NCI-H524 treated with DMSO at 0.1 percent for 48 hours (cell line): ENCODE results near the gene EBI3.
"Not testable (repeated sequence)": the region's sequence is repeated elsewhere in the genome, so short reads cannot be mapped to it uniquely, and the experiment has no call there.

ENCODE experiments used
- DNase-seq: peaks from one replicate; lab custom pipeline; 2025; lab: John Stamatoyannopoulos, UW

Gene EBI3

DNA sequence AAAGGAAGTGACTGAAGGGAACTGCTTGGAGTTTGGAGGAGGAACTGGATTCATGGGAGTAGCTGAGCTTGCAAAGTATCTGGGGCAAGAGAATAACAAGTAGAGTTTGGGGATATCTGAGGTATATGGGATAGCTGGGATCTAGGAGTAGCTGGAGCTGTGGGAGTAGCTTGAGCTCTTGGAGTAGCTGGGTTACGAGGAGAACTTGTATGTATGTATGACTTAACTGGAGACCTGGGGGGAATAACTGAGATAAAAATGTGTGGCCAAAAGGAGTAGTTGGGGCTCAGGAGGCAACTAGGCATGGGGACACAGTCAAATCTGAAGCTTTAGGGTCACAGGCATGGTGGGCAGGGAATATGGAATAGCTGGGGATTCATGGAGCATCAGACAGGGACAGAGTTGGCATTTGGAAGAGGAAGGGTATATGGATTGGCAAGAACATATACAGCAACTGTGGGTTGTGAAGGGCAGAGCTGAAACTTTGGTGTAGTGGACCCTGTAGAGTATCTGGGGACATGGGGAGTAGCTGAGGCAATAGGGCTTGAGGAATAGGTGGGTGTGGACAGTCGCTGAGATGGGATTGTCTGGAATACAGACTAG is 28.3 kb upstream of the EBI3 start:
- DNase-seq: no peak

GRCh38 chr19:4201798-4202197 is 27.5 kb upstream of the EBI3 start:
- no peak for DNase-seq

GRCh38 chr19:4206818-4207484 is 22.4 kb upstream of the EBI3 start:
- DNase-seq: no peak

GRCh38 chr19:4208385-4209094 is 20.8 kb upstream of the EBI3 start:
- no peak for DNase-seq

DNA sequence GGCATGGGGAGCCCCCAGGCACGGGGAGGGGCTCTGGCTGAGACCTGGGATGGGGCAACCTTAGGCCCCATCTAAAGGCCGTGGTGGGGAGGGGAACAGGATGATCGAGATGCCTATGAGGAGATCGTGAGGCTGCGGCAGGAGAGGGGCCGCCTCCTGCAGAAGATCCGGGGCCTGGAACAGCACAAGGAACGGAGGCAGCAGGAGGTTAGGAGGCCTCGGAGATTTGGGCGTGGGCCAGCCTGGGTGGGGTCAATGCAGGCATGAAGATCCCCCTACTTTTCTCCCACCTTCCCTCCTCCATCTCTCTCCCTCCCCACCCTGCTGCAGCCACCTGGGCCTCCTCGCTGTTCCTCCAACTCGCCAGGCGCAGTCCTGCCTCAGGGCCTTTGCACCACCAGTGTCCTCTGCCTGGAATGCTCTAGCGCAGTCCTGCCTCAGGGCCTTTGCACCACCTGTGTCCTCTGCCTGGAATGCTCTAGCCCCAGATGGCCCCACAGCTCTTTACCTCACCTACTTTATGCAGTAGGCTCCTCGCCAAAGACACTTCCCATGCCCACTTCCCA is 19.1 kb upstream of the EBI3 start:
- DNase-seq: no peak

DNA sequence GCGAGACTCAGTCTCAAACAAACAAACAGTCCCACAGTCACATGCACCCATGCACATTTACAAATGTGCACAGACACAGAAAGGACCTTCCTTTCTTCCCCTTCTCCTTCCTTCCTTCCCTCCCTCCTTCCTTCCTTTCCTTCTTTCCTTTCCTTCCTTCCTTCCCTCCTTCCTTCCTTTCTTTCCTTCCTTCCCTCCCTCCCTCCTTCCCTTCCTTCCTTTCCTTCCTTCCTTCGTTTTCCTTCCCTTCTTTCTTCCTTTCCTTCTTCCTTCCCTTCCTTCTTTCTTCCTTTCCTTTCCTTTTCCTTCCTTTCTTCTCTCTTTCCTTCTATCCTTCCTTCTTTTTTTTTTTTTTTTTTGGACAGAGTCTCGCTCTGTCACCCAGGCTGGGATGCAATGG is 16.2 kb upstream of the EBI3 start:
- DNase-seq: no peak

GRCh38 chr19:4215807-4216206 is 13.5 kb upstream of the EBI3 start:
- no peak for DNase-seq

- DNase-seq: no peak
Measured at GRCh38 chr19:4216846-4217245, 12.5 kb upstream of the EBI3 start.

DNA sequence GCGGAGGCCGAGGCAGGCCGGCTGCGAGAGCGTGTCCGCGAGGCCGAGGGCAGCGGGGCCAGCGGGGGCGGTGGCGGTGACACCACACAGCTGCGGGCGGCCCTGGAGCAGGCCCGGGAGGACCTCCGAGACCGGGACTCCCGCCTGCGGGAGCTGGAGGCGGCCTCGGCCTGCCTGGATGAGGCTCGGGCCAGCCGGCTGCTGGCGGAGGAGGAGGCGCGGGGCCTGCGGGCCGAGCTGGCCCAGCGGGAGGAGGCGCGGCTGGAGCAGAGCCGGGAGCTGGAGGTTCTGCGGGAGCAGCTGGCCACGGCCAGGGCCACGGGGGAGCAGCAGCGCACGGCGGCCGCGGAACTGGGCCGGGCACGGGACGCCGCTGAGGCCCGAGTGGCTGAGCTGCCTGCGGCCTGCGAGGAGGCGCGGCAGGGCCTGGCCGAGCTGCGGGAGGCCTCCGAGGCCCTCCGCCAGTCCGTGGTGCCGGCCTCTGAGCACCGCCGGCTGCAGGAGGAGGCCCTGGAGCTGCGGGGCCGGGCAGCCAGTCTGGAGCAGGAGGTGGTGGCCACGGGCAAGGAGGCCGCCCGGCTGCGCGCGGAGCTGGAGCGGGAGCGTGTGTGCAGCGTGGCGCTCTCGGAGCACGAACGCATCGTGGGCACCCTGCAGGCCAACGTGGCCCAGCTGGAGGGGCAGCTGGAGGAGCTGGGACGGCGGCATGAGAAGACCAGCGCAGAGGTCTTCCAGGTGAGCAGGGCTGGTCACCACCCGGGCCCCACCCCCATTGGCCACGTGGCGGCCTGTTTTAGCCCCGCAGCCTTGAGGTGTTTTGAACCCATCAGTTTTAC is 11.7 kb upstream of the EBI3 start:
- DNase-seq: no peak

GRCh38 chr19:4218523-4218922 is 10.8 kb upstream of the EBI3 start:
- not testable (repeated sequence) for DNase-seq

DNA sequence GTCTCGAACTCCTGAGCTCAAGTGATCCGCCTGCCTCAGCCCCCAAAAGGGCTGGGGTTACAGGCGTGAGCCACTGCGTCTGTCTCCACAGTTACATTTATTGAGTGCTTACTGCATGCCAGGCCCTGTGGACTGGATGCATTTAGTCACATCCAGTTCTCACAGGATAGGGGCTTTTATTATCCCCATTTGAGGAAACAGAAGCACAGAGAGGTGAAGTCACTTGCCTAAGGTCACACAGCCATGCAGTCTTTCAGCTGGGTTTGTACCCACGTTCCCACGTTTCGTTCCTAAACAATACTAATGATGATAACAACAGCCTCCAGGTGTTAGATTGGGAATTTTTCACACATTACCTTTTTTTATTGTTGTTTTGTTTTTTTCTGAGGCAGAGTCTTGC is 9.1 kb upstream of the EBI3 start:
- DNase-seq: no peak

GRCh38 chr19:4224470-4224869 is 4.9 kb upstream of the EBI3 start:
- DNase-seq: no peak

- no peak for DNase-seq
Measured at GRCh38 chr19:4225885-4226284, 3.4 kb upstream of the EBI3 start.

- DNase-seq: no peak
Measured at GRCh38 chr19:4227771-4228170, 1.6 kb upstream of the EBI3 start.

DNA sequence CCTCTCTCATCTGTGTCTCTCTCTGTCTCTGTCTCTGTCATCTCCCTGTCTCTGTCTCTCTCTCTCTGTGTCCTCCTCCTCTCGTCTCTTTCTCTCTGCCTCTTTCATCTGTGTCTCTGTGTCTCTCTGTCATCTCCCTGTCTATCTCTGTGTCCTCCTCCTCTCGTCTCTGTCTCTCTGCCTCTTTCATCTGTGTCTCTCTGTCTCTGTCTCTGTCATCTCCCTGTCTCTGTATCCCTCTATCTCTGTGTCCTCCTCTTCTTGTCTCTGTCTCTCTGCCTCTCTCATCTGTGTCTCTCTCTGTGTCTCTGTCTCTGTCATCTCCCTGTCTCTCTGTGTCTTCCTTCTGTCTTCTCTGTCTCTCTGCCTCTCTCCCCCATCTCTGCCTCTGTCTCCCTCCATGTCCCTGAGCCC is 551 bp upstream of the EBI3 start:
- DNase-seq: no peak

DNA sequence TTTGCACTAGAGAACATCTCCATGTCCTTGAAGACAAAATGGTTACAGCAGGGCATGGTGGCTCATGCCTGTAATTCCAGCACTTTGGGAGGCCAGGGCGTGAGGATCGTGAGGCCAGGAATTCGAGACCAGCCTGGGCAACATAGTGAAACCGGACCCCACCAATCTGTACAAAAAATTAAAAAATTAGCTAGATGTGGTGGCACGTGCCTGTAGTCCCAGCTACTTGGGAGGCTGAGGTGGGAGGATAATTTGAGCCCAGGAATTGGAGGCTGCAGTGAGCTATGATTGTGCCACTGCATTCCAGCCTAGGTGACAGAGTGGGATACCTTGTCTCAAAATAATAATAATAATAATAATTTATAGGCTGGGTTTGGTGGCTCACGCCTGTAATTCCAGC is 914 bp downstream of the EBI3 start:
- not testable (repeated sequence) for DNase-seq

GRCh38 chr19:4231521-4231920 is 2.2 kb downstream of the EBI3 start:
- DNase-seq: not testable (repeated sequence)

- DNase-seq: not testable (repeated sequence)
Measured at GRCh38 chr19:4232139-4232538, 2.8 kb downstream of the EBI3 start.

DNA sequence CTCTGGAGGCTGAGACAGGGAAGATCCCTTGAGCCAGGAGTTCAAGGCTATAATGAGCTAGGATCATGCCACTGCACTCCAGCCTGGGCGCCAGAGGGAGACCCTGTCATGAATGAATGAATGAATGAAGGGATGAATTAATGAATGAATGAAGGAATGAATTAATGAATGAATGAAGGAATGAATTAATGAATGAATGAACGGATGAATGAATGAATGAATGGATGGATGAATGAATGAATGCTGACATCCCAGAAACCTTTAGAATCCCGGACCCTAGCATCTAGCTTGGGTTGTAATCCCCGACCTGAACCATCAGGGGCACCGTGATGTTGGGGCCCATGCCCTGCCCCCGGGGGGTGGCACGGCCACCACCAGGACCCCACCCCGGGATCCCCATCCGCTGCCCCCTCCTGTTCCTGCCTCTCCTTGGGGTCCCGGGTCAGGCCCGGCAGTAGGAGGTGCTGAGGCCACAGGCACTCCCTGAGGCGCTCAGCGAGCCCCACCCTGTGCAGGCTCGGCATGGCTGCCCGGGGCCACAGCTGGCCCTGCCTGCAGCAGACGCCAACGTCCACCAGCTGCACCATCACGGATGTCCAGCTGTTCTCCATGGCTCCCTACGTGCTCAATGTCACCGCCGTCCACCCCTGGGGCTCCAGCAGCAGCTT is 3.4 kb downstream of the EBI3 start:
- DNase-seq: no peak

DNA sequence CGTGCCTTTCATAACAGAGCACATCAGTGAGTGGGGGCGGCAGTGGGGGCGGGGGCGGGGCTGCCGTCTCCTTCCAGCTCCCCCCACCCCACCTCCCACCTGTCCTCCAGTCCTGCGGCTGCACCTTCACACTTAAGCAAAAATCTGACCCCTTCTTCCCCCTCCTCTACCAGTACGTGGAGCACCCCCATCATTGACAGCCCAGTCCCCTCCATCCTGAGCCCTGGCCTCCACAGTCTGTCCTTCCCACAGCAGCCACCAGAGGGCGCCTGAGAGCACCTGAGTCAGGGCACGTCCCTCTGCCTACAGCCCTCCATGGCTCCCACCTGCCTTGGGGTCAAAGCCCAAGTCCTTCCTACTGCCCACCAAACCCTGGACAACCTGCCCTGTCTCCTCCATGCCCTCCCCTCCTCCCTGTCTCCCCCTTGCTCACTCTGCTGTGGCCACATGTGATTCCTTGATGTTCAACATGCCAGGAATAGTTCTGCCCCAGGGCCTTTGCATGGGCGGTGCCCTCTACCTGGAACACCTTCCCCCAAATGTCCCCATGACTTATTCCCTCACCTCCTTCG is 4.0 kb downstream of the EBI3 start:
- no peak for DNase-seq

- peak; percentile 7 for DNase-seq
Measured at GRCh38 chr19:4234142-4234861, 5.0 kb downstream of the EBI3 start.
